Thymus (tissue), 11 donors: Measurements from ENCODE around the gene MRPS31. TPM values are rescaled to one million over a fixed set of nuclear protein-coding genes. Genes with fewer than 3 reads are reported as not detected.

Source experiments
- DNase-seq, 9 donors: peaks; one replicate each; pipeline ENCODE4 v3.0.0-alpha.2; 2013; ENCODE audit warnings: low spot score in 9 of 9, low read depth in 6 of 9, missing footprints in 1 of 9
- H3K27ac ChIP-seq, 2 donors: one replicate each; pipeline ENCODE4 v1.5.1; 2013; ENCODE audit warnings: control low read depth in 1 of 2, low read depth in 1 of 2, low read length in 1 of 2, mild to moderate bottlenecking in 1 of 2, moderate library complexity in 1 of 2
- H3K27me3 ChIP-seq, 2 donors: one replicate each; pipeline ENCODE4 v1.5.1; 2013; ENCODE audit warnings: low read length in 1 of 2; ENCODE audit not compliant: control insufficient read depth in 2 of 2, insufficient read depth in 1 of 2
- H3K36me3 ChIP-seq, 2 donors: one replicate each; pipeline ENCODE4 v1.5.1; 2013; ENCODE audit warnings: low read length in 1 of 2, mild to moderate bottlenecking in 1 of 2, moderate library complexity in 1 of 2; ENCODE audit not compliant: control insufficient read depth in 2 of 2, insufficient read depth in 2 of 2
- H3K4me1 ChIP-seq, 2 donors: one replicate each; pipeline ENCODE4 v1.5.1; 2013; ENCODE audit warnings: low read length in 2 of 2; ENCODE audit not compliant: control insufficient read depth in 2 of 2, insufficient read depth in 2 of 2
- H3K4me3 ChIP-seq, 2 donors: one replicate each; pipeline ENCODE4 v1.5.1; 2013; ENCODE audit warnings: low read length in 2 of 2, control low read depth in 1 of 2, mild to moderate bottlenecking in 1 of 2
- H3K9me3 ChIP-seq, 2 donors: one replicate each; pipeline ENCODE4 v1.5.1; 2013; ENCODE audit warnings: low read length in 1 of 2, mild to moderate bottlenecking in 1 of 2; ENCODE audit not compliant: control insufficient read depth in 2 of 2, insufficient read depth in 1 of 2
- WGBS: extraction: QIAGEN DNeasy Blood & Tissue Kit; methylation state at CpG from one replicate; pipeline ENCODE4 v1.1.7; 2013; 5-methylcytosine and 5-hydroxymethylcytosine counted together
- polyA plus RNA-seq: library from polyadenylated mRNA; stranded (reverse); fragments of 200-250 nt; gene quantifications from one replicate; pipeline ENCODE4 v1.2.3, GENCODE V29; 2013
- total RNA-seq: library from RNA; stranded (reverse); fragments of 120-200 nt; gene quantifications from one replicate; pipeline ENCODE4 v1.2.4, GENCODE V29; 2013
- donor health status: healthy.

The MRPS31 gene
- total and polyA plus RNA-seq, 2 donors = 32.3 to 61.3 TPM

GRCh38 chr13:40809471-40809870 is 38.5 kb upstream of the MRPS31 start:
- H3K9me3 ChIP-seq = peaks cover 0 to 3% of the 10 kb centered on the region in 2 donors
- no peak overlapping the region for H3K4me3 ChIP-seq
- H3K36me3 ChIP-seq = peaks cover 19 to 48% of the 10 kb centered on the region in 2 donors
- DNase-seq = no peak
- H3K4me1 ChIP-seq = no peaks in the 10 kb centered on the region
- no peak overlapping the region for H3K27ac ChIP-seq
- no peaks in the 10 kb centered on the region for H3K27me3 ChIP-seq
- WGBS = over 99% methylated on average over 5 of the region's 5 CpGs

- no peak for DNase-seq
- H3K4me1 ChIP-seq = no peaks in the 10 kb centered on the region
- no peak overlapping the region for H3K27ac ChIP-seq
- 96% methylated on average over 1 of the region's 1 CpG for WGBS
- H3K36me3 ChIP-seq = peaks cover 10 to 43% of the 10 kb centered on the region in 2 donors
- H3K27me3 ChIP-seq = no peaks in the 10 kb centered on the region
- no peaks in the 10 kb centered on the region for H3K9me3 ChIP-seq
- no peak overlapping the region for H3K4me3 ChIP-seq
Measured at GRCh38 chr13:40806241-40806640, 35.3 kb upstream of the MRPS31 start.

- Histone ChIP-seq H3K27ac (no peak overlapping the region), H3K36me3 (peaks cover 11 to 36% of the 10 kb centered on the region in 2 donors), H3K4me1 (peaks cover 0 to 4% of the 10 kb centered on the region in 2 donors), H3K27me3 (no peaks in the 10 kb centered on the region), H3K9me3 (no peaks in the 10 kb centered on the region), H3K4me3 (no peak overlapping the region)
- DNase-seq = no peak
- 99% methylated on average over 5 of the region's 5 CpGs for WGBS
Measured at GRCh38 chr13:40803316-40803715, 32.3 kb upstream of the MRPS31 start.

DNA sequence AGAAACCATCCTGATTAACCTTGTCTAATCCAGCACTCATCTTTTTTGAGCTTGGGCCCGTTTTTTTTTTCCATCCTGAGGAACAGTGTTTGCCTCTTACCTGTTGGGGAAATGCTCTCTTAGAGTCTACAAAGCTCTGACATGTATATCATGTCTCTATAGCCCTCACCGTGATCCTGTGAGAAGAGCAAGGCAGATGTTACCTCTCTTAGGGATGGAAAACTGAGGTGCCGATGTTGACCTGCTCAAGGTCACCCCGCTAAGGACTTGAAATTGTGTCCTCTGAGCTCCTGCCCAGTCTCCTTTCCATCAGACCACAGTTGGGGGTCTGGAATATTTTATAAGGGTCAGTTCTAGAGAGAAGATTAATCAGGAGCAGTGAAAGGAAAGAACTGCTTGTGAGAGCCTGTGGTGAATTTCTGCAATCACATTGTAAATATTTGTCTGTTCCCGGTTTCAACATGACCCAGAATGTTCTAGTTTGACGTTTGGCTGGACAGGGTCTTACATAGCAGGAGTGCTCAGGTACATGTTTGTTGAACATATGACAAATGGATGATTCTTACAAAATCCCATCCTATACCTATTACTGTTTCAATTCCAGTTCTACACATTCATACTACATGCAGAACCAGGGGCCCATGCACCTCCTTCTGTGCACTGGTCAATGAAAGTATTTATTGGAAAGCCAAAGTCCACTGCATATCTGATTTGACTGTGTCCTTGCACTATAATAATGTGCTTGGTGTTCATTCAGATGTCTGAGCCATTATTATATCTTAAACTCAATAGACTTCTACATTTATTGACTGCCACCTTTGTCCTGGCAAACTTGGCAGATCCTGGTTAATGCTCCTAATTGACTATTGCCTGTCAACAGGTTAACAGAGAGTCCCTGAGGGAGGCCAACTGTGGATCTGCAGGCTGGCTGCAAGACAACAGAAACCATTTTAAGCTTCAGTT is 30.5 kb upstream of the MRPS31 start:
- no peaks in the 10 kb centered on the region for H3K9me3 ChIP-seq
- WGBS = 97% methylated on average over 6 of the region's 6 CpGs
- no peak overlapping the region for H3K4me3 ChIP-seq
- no peaks in the 10 kb centered on the region for H3K27me3 ChIP-seq
- DNase-seq = no peak
- peaks cover 0 to 5% of the 10 kb centered on the region in 2 donors for H3K4me1 ChIP-seq
- H3K27ac ChIP-seq = no peak overlapping the region
- H3K36me3 ChIP-seq = peaks cover 8 to 32% of the 10 kb centered on the region in 2 donors

DNA sequence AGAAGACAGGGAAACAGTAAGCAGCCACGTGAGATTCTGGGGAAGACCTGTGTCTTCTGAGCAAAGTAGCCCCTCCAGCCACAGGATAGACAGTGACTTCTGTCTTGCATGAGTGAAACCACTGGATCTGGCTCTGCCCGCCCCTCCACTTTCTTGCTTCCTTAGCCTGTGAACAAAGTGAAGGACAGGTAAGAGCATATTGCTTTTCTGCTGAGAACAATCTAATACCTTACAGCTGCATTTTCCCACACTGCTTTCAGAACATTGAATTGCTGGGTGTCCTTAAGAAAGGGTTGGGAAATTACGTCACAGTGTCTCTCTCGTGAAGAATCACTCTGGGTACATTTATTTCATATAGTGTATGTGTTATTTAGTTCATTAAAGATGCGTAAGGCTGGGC is 29.6 kb upstream of the MRPS31 start:
- Histone ChIP-seq H3K36me3 (peaks cover 8 to 29% of the 10 kb centered on the region in 2 donors), H3K4me1 (peaks cover 0 to 5% of the 10 kb centered on the region in 2 donors), H3K9me3 (no peaks in the 10 kb centered on the region), H3K4me3 (no peak overlapping the region), H3K27ac (no peak overlapping the region), H3K27me3 (no peaks in the 10 kb centered on the region)
- WGBS = 88% methylated on average over 5 of the region's 5 CpGs
- no peak for DNase-seq

GRCh38 chr13:40799508-40799907 is 28.5 kb upstream of the MRPS31 start:
- H3K4me3 ChIP-seq = no peak overlapping the region
- DNase-seq = no peak

GRCh38 chr13:40798380-40798779 is 27.4 kb upstream of the MRPS31 start:
- no peak overlapping the region for H3K4me3 ChIP-seq

More at GRCh38 chr13:40799508-40799907, 28.5 kb upstream of the MRPS31 start:
- Histone ChIP-seq H3K27ac (no peak overlapping the region), H3K27me3 (no peaks in the 10 kb centered on the region), H3K4me1 (peaks cover 0 to 5% of the 10 kb centered on the region in 2 donors), H3K36me3 (peaks cover 6 to 28% of the 10 kb centered on the region in 2 donors), H3K9me3 (no peaks in the 10 kb centered on the region)
- WGBS = 94% methylated on average over 4 of the region's 4 CpGs

DNA sequence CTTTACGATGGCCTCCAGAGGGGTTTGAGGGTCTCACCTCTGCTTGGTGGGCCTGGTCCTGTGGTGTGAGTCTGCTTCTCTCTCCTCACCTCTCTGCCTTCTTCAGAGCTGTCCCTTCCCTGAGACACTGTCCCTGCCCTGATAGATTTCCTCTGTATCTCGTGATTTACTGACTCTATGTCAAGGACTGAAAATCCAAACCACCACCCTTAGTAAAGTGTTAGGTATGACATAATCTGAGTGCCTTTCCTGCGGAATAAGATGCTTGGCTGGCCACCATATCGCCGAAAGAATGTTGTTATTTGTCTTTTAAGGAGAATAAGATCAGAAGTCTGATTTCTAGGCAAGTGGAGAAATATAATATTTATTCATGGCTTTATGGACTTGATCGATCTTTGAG is 25.7 kb upstream of the MRPS31 start:
- Histone ChIP-seq H3K36me3 (peaks cover 9 to 24% of the 10 kb centered on the region in 2 donors), H3K9me3 (no peaks in the 10 kb centered on the region)
- DNase-seq = no peak

More at GRCh38 chr13:40798380-40798779, 27.4 kb upstream of the MRPS31 start:
- WGBS = 73% methylated on average over 9 of the region's 9 CpGs
- Histone ChIP-seq H3K36me3 (peaks cover 9 to 32% of the 10 kb centered on the region in 2 donors), H3K27me3 (no peaks in the 10 kb centered on the region), H3K27ac (no peak overlapping the region), H3K9me3 (no peaks in the 10 kb centered on the region), H3K4me1 (peaks cover 0 to 5% of the 10 kb centered on the region in 2 donors)
- no peak for DNase-seq

More for the DNA sequence above, 25.7 kb upstream of the MRPS31 start:
- Histone ChIP-seq H3K27me3 (no peaks in the 10 kb centered on the region), H3K4me1 (peaks cover 0 to 5% of the 10 kb centered on the region in 2 donors), H3K4me3 (no peak overlapping the region), H3K27ac (no peak overlapping the region)
- whole genome bisulfite sequencing = 98% methylated on average over 6 of the region's 6 CpGs
